ENCODE data around the gene PHGDH. TPM values are rescaled to one million over a fixed set of nuclear protein-coding genes. Genes with fewer than 3 reads are reported as not detected.

PHGDH gene
- total and polyA plus RNA-seq, 9 of the 15 experiments (the other 6 are each of a cell fraction or from before 2014, with no cell fraction given), result 6.7 to 84.2 (median 36.2) TPM

DNA sequence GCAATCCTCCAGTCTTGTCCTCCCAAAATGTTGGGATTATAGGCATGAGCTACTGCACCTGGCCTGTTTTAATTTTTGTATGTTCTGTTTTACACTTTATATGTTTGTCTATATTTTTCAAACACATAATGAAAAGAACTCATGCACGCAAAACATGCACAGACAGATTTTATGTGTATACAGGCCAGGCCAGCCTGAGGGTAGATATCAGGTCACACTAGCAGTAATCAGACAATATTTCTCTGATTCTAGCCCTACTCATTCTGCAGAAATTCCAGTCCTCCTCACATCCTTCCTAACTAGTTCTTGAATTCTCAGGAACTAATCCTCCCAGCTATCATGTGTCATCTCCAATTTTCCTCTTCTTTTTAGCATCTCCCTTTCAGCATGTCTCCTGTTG, 27.8 kb upstream of the PHGDH start (continued):
- TF ChIP-seq SIN3B (IDR thresholded peaks at IDR 0.05; ENCODE audit: low read depth) (no peak), NFIC (IDR thresholded peaks at IDR 0.05) (no peak), SNIP1 (IDR thresholded peaks at IDR 0.05; ENCODE audit: low read depth) (no peak), HDAC1 (IDR thresholded peaks at IDR 0.05) (no peak), DACH1 (IDR thresholded peaks at IDR 0.05; ENCODE audit: partially characterized antibody) (no peak)
- TF ChIP-seq, protein P1, sequence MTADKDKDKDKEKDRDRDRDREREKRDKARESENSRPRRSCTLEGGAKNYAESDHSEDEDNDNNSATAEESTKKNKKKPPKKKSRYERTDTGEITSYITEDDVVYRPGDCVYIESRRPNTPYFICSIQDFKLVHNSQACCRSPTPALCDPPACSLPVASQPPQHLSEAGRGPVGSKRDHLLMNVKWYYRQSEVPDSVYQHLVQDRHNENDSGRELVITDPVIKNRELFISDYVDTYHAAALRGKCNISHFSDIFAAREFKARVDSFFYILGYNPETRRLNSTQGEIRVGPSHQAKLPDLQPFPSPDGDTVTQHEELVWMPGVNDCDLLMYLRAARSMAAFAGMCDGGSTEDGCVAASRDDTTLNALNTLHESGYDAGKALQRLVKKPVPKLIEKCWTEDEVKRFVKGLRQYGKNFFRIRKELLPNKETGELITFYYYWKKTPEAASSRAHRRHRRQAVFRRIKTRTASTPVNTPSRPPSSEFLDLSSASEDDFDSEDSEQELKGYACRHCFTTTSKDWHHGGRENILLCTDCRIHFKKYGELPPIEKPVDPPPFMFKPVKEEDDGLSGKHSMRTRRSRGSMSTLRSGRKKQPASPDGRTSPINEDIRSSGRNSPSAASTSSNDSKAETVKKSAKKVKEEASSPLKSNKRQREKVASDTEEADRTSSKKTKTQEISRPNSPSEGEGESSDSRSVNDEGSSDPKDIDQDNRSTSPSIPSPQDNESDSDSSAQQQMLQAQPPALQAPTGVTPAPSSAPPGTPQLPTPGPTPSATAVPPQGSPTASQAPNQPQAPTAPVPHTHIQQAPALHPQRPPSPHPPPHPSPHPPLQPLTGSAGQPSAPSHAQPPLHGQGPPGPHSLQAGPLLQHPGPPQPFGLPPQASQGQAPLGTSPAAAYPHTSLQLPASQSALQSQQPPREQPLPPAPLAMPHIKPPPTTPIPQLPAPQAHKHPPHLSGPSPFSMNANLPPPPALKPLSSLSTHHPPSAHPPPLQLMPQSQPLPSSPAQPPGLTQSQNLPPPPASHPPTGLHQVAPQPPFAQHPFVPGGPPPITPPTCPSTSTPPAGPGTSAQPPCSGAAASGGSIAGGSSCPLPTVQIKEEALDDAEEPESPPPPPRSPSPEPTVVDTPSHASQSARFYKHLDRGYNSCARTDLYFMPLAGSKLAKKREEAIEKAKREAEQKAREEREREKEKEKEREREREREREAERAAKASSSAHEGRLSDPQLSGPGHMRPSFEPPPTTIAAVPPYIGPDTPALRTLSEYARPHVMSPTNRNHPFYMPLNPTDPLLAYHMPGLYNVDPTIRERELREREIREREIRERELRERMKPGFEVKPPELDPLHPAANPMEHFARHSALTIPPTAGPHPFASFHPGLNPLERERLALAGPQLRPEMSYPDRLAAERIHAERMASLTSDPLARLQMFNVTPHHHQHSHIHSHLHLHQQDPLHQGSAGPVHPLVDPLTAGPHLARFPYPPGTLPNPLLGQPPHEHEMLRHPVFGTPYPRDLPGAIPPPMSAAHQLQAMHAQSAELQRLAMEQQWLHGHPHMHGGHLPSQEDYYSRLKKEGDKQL (CRISPR knock-in tag; IDR thresholded peaks at IDR 0.05; ENCODE audit: borderline replicate concordance), result no peak
- TF ChIP-seq, protein P2, sequence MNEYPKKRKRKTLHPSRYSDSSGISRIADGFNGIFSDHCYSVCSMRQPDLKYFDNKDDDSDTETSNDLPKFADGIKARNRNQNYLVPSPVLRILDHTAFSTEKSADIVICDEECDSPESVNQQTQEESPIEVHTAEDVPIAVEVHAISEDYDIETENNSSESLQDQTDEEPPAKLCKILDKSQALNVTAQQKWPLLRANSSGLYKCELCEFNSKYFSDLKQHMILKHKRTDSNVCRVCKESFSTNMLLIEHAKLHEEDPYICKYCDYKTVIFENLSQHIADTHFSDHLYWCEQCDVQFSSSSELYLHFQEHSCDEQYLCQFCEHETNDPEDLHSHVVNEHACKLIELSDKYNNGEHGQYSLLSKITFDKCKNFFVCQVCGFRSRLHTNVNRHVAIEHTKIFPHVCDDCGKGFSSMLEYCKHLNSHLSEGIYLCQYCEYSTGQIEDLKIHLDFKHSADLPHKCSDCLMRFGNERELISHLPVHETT (CRISPR knock-in tag; conservative IDR thresholded peaks at IDR 0.05 in 1 of 2, IDR thresholded peaks at IDR 0.05 in 1 of 2), result no peak
- TF ChIP-seq, protein P3, sequence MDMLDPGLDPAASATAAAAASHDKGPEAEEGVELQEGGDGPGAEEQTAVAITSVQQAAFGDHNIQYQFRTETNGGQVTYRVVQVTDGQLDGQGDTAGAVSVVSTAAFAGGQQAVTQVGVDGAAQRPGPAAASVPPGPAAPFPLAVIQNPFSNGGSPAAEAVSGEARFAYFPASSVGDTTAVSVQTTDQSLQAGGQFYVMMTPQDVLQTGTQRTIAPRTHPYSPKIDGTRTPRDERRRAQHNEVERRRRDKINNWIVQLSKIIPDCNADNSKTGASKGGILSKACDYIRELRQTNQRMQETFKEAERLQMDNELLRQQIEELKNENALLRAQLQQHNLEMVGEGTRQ (CRISPR knock-in tag; IDR thresholded peaks at IDR 0.05), result no peak

All from K562 (cell line).